GM18873 (cell line): Measurements from ENCODE around the gene RTL5.

Experiments
- ATAC-seq: cut with Tn5 transposase; IDR thresholded peaks from one replicate; pipeline ENCODE4 v1.9.1; 2021; ENCODE audit warnings: mild to moderate bottlenecking, moderate library complexity, moderate number of reproducible peaks; ENCODE audit not compliant: unreplicated experiment, low FRiP score

The RTL5 gene

GRCh38 chrX:72079607-72080006 is 52.1 kb downstream of the RTL5 start:
- no peak for ATAC-seq

DNA sequence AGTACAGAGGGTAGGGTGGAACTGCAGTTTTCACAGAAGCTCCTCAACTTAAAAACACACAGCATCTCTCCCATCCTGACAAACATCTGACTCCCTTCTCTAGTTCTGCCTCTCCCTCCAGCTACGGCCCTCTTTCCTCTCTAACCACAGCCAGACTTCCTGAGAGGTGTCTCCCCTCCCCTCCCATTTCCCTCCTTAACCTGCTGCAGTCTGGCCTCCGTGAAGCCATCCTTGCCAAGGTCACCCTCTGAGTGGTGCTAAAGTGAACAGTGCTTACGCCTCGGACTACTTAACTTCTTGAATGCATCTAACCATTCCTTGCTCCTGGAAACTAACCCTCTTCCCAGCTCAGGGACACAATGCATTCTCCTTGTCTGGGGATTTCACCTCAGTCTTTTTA is 53.3 kb downstream of the RTL5 start:
- no peak for ATAC-seq
